GM23338 (cell line): ENCODE data around the gene DGKB. TPM values are rescaled to one million over a fixed set of nuclear protein-coding genes. Genes with fewer than 3 reads are reported as not detected.

ENCODE experiments used
- ATAC-seq: fragments of 200-7000 bp; cut with Tn5 transposase; 3 replicates; pipeline ENCODE4 v1.9.1; 2020
- DNase-seq: peaks from one replicate; pipeline ENCODE4 v3.0.0-alpha.2; 2015; ENCODE audit warnings: low spot score
- H2AFZ ChIP-seq: fragments of 200-600 bp; sonication (generic); 2 replicates; pipeline ENCODE4 v1.8.0; 2016; ENCODE audit warnings: antibody characterized with exemption, mild to moderate bottlenecking, moderate library complexity
- H3F3A ChIP-seq: fragments of 200-600 bp; sonication (generic); replicated peaks from 2 replicates; pipeline ENCODE4 v1.8.0; 2017; ENCODE audit warnings: antibody characterized with exemption, mixed run types, low read depth
- H3K27ac ChIP-seq: fragments of 200-600 bp; sonication (generic); 2 replicates; pipeline ENCODE4 v1.6.1; 2016; ENCODE audit warnings: low read depth
- H3K27me3 ChIP-seq: fragments of 200-600 bp; sonication (generic); 2 replicates; pipeline ENCODE4 v1.8.0; 2016; ENCODE audit warnings: mild to moderate bottlenecking, mixed run types, moderate library complexity; ENCODE audit not compliant: insufficient read depth
- H3K36me3 ChIP-seq: fragments of 200-600 bp; sonication (generic); 2 replicates; pipeline ENCODE4 v1.8.0; 2016; ENCODE audit warnings: mild to moderate bottlenecking; ENCODE audit not compliant: insufficient read depth
- H3K4me1 ChIP-seq: fragments of 200-600 bp; sonication (generic); 2 replicates; pipeline ENCODE4 v1.8.0; 2016; ENCODE audit warnings: mild to moderate bottlenecking, moderate library complexity; ENCODE audit not compliant: insufficient read depth
- H3K4me2 ChIP-seq: fragments of 200-600 bp; sonication (generic); 2 replicates; pipeline ENCODE4 v1.7.1; 2017; ENCODE audit warnings: mixed run types
- H3K4me3 ChIP-seq: fragments of 200-600 bp; sonication (generic); 2 replicates; pipeline ENCODE4 v1.6.1; 2016; ENCODE audit warnings: mixed run types
- H3K79me2 ChIP-seq: fragments of 200-600 bp; sonication (generic); replicated peaks from 2 replicates; pipeline ENCODE4 v1.8.0; 2017; ENCODE audit warnings: mild to moderate bottlenecking; ENCODE audit not compliant: insufficient read depth
- H3K9me2 ChIP-seq: fragments of 200-600 bp; sonication (generic); 2 replicates; pipeline ENCODE4 v1.8.0; 2017; ENCODE audit not compliant: insufficient read depth
- H4K20me1 ChIP-seq: fragments of 200-600 bp; sonication (generic); replicated peaks from 2 replicates; pipeline ENCODE4 v1.8.0; 2017; ENCODE audit warnings: mild to moderate bottlenecking; ENCODE audit not compliant: insufficient read depth
- H3K27ac Mint-ChIP-seq: 2 replicates; pipeline ENCODE4 v1.8.0; 2020; ENCODE audit warnings: inconsistent platforms, mild to moderate bottlenecking, moderate library complexity, mixed read lengths
- H3K27me3 Mint-ChIP-seq: 3 replicates; pipeline ENCODE4 v1.8.0; 2022; ENCODE audit warnings: low read depth, mild to moderate bottlenecking, moderate library complexity, mixed read lengths, inconsistent platforms; ENCODE audit not compliant: insufficient read depth, poor library complexity
- H3K36me3 Mint-ChIP-seq: 3 replicates; pipeline ENCODE4 v1.8.0; 2021; ENCODE audit warnings: low read depth, mild to moderate bottlenecking, inconsistent platforms, moderate library complexity, mixed read lengths
- H3K4me1 Mint-ChIP-seq: 3 replicates; pipeline ENCODE4 v1.8.0; 2020; ENCODE audit warnings: mild to moderate bottlenecking, inconsistent platforms, mixed read lengths
- H3K4me3 Mint-ChIP-seq: 3 replicates; pipeline ENCODE4 v1.8.0; 2021; ENCODE audit warnings: moderate library complexity, mild to moderate bottlenecking, inconsistent platforms, mixed read lengths
- H3K9me3 Mint-ChIP-seq: 3 replicates; pipeline ENCODE4 v1.8.0; 2020; ENCODE audit warnings: moderate library complexity, mild to moderate bottlenecking, inconsistent platforms, mixed read lengths
- CREB1 ChIP-seq: fragments of 250-450 bp; sonication (Bioruptor Pico); IDR thresholded peaks from 2 replicates; pipeline ENCODE4 v1.5.0; 2020; ENCODE audit warnings: low read depth, mild to moderate bottlenecking, moderate library complexity
- EZH2 ChIP-seq: fragments of 200-600 bp; sonication (generic); IDR thresholded peaks from one replicate; pipeline ENCODE4 v1.8.0; 2017; ENCODE audit warnings: antibody characterized with exemption, mild to moderate bottlenecking, low read depth; ENCODE audit not compliant: unreplicated experiment
- EZH2phosphoT487 ChIP-seq: fragments of 200-600 bp; sonication (generic); IDR thresholded peaks from one replicate; pipeline ENCODE4 v1.8.1; 2018; ENCODE audit warnings: antibody characterized with exemption; ENCODE audit not compliant: unreplicated experiment
- JUNB ChIP-seq: IDR thresholded peaks from one replicate; pipeline ENCODE4 v1.6.1; 2016; ENCODE audit warnings: antibody characterized with exemption; ENCODE audit not compliant: unreplicated experiment
- NANOG ChIP-seq: IDR thresholded peaks from 2 replicates; pipeline ENCODE4 v1.6.1; 2016; ENCODE audit warnings: antibody characterized with exemption, borderline replicate concordance
- REST ChIP-seq: IDR thresholded peaks from one replicate; pipeline ENCODE4 v1.6.1; 2018; ENCODE audit warnings: antibody characterized with exemption; ENCODE audit not compliant: unreplicated experiment
- ZNF114 ChIP-seq: fragments of 250-450 bp; sonication (Bioruptor Pico); IDR thresholded peaks from 2 replicates; pipeline ENCODE4 v1.5.0; 2020; ENCODE audit warnings: mild to moderate bottlenecking, moderate library complexity
- ZNF331 ChIP-seq: fragments of 250-450 bp; sonication (Bioruptor Pico); IDR thresholded peaks from 2 replicates; pipeline ENCODE4 v1.5.0; 2020; ENCODE audit warnings: low read depth, mild to moderate bottlenecking, moderate library complexity
- polyA plus RNA-seq: library from polyadenylated mRNA; unstranded; fragments of >200 nt; fragmentation: Nextera tagmentation; extraction: Ambion mirVana; gene quantifications from 2 replicates; pipeline ENCODE4 v1.2.1, GENCODE V29; 2016
- total RNA-seq: library from RNA; depleted of rRNA; stranded (reverse); fragments of >200 nt; shearing (Covaris generic); gene quantifications from 2 replicates; pipeline ENCODE4 v1.2.3, GENCODE V29; 2014
- TF ChIP-seq, protein P1 (sequence below): IDR thresholded peaks from 2 replicates; pipeline ENCODE4 v1.6.1; 2016; ENCODE audit warnings: antibody characterized with exemption
- TF ChIP-seq, protein P2 (sequence below), 2 experiments: fragments of 200-600 bp in 1 of 2; sonication (generic) in 1 of 2; conservative IDR thresholded peaks; 2 replicates each; pipeline versions ENCODE4 v1.5.1 to v1.6.1; 2016 to 2017; ENCODE audit warnings: antibody characterized with exemption in 2 of 2, low read depth in 2 of 2, mild to moderate bottlenecking in 2 of 2, moderate library complexity in 1 of 2

The DGKB gene
- total and polyA plus RNA-seq, 2 experiments from 2014 or later = 4.8 to 11.5 TPM

- H3K36me3 Mint-ChIP-seq = no peaks in the 10 kb centered on the region
- TF ChIP-seq EZH2phosphoT487 (no peak), JUNB (no peak), ZNF331 (CRISPR knock-in tag) (no peak), REST (no peak), ZNF114 (CRISPR knock-in tag) (no peak)
- TF ChIP-seq, protein P1, sequence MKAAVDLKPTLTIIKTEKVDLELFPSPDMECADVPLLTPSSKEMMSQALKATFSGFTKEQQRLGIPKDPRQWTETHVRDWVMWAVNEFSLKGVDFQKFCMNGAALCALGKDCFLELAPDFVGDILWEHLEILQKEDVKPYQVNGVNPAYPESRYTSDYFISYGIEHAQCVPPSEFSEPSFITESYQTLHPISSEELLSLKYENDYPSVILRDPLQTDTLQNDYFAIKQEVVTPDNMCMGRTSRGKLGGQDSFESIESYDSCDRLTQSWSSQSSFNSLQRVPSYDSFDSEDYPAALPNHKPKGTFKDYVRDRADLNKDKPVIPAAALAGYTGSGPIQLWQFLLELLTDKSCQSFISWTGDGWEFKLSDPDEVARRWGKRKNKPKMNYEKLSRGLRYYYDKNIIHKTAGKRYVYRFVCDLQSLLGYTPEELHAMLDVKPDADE = no peak
- DNase-seq (no peak), ATAC-seq (no peak)
- Histone ChIP-seq H3K27ac (peak overlapping the region; percentile 11; the same call in 1 of the 2 replicates), H3K27me3 (no peaks in the 10 kb centered on the region), H3K4me3 (no peak overlapping the region), H4K20me1 (no peaks in the 10 kb centered on the region), H3K4me2 (peak overlapping the region; percentile 45), H3K79me2 (no peaks in the 10 kb centered on the region), H3K4me1 (peaks cover 23% of the 10 kb centered on the region), H2AFZ (no peak overlapping the region), H3K36me3 (no peaks in the 10 kb centered on the region), H3K9me2 (no peaks in the 10 kb centered on the region), H3F3A (no peaks in the 10 kb centered on the region)
- no peaks in the 10 kb centered on the region for H3K27me3 Mint-ChIP-seq
- H3K4me3 Mint-ChIP-seq = no peak overlapping the region
- H3K4me1 Mint-ChIP-seq = peaks cover 33% of the 10 kb centered on the region
- H3K9me3 Mint-ChIP-seq = no peaks in the 10 kb centered on the region
- peak overlapping the region; percentile 77; the same call in 1 of the 2 replicates for H3K27ac Mint-ChIP-seq
Measured at GRCh38 chr7:14341200-14341775, 561.3 kb downstream of the DGKB start.

DNA sequence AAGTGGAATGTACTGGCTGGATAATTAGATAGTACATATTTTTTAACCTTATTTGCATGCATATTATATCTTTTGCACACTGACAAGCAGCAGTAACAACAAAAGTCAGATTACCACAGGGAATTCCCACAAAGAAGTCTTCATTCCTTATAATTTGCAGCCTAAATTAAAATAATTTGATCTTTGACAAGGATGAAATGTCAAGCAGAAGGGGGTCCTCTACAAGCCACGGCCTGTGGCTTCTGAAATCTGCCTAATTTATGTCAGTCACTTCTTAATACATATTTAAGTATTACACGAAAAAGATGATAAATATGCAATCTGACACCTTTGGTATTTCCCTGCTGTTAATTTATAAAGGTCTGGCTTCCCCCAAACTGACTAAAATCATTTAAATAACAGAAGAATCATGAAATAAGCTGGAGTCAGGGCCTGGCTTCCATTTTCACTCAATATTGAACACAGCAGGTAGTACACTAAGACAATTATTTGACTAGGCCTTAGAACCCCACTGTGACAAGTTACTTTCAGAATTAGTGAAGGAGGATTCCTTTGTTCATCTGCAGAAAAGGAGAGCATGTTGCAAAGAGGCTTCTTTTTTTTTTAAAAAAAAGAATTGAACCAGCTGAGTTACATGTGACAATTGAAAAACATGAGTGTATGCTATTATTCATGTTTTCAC lies 562.0 kb downstream of the DGKB start:
- no peaks in the 10 kb centered on the region for H3K27me3 Mint-ChIP-seq
- DNase-seq = peak; percentile 25
- H3K9me2 ChIP-seq = no peaks in the 10 kb centered on the region
- no peak overlapping the region for H2AFZ ChIP-seq
- H3F3A ChIP-seq = no peaks in the 10 kb centered on the region
- H3K4me1 Mint-ChIP-seq = peaks cover 33% of the 10 kb centered on the region
- ATAC-seq = peak; percentile 67
- H3K36me3 Mint-ChIP-seq = no peaks in the 10 kb centered on the region
- H3K4me3 ChIP-seq = no peak overlapping the region
- no peaks in the 10 kb centered on the region for H3K36me3 ChIP-seq
- peak overlapping the region; percentile 11; the same call in 1 of the 2 replicates for H3K27ac ChIP-seq
- H3K27ac Mint-ChIP-seq = no peak overlapping the region
- no peaks in the 10 kb centered on the region for H4K20me1 ChIP-seq
- H3K9me3 Mint-ChIP-seq = no peaks in the 10 kb centered on the region
- peaks cover 23% of the 10 kb centered on the region for H3K4me1 ChIP-seq
- no peaks in the 10 kb centered on the region for H3K27me3 ChIP-seq
- peak overlapping the region; percentile 45; the same call in 1 of the 2 replicates for H3K4me2 ChIP-seq
- H3K4me3 Mint-ChIP-seq = peak overlapping the region; percentile 37
- no peaks in the 10 kb centered on the region for H3K79me2 ChIP-seq
- no peak for TF ChIP-seq JUNB
- TF ChIP-seq, protein P1 = no peak
- no peak for TF ChIP-seq ZNF114 (CRISPR knock-in tag)
- TF ChIP-seq CREB1 (CRISPR knock-in tag) = no peak
- TF ChIP-seq NANOG = no peak
- TF ChIP-seq ZNF331 (CRISPR knock-in tag) = no peak
- TF ChIP-seq EZH2 = no peak
- TF ChIP-seq REST = no peak
- TF ChIP-seq, protein P2, sequence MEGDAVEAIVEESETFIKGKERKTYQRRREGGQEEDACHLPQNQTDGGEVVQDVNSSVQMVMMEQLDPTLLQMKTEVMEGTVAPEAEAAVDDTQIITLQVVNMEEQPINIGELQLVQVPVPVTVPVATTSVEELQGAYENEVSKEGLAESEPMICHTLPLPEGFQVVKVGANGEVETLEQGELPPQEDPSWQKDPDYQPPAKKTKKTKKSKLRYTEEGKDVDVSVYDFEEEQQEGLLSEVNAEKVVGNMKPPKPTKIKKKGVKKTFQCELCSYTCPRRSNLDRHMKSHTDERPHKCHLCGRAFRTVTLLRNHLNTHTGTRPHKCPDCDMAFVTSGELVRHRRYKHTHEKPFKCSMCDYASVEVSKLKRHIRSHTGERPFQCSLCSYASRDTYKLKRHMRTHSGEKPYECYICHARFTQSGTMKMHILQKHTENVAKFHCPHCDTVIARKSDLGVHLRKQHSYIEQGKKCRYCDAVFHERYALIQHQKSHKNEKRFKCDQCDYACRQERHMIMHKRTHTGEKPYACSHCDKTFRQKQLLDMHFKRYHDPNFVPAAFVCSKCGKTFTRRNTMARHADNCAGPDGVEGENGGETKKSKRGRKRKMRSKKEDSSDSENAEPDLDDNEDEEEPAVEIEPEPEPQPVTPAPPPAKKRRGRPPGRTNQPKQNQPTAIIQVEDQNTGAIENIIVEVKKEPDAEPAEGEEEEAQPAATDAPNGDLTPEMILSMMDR (conservative IDR thresholded peaks at IDR 0.05; ENCODE audit: low read depth in 2 of 2) = no peak
